HL-60 (cell line): ENCODE results near the gene NAA60.

ENCODE experiments used
- DNase-seq, 2 experiments: peaks; one replicate each; pipeline ENCODE4 v3.0.0-alpha.2; 2010 to 2020; ENCODE audit warnings: low read depth in 1 of 2, low spot score in 1 of 2
- H3K27ac ChIP-seq: fragments of 250-450 bp; sonication (Bioruptor Pico); replicated peaks from 2 replicates; pipeline ENCODE4 v1.5.1; 2020; ENCODE audit warnings: mild to moderate bottlenecking, moderate library complexity
- H3K27me3 ChIP-seq: fragments of 250-450 bp; sonication (Bioruptor Pico); 2 replicates; pipeline ENCODE4 v1.5.1; 2021; ENCODE audit warnings: mild to moderate bottlenecking, moderate library complexity; ENCODE audit not compliant: insufficient read depth, poor library complexity, severe bottlenecking
- H3K4me3 ChIP-seq: replicated peaks from 2 replicates; pipeline ENCODE4 v1.5.1; 2011; ENCODE audit warnings: mild to moderate bottlenecking, control low read depth, low read length; ENCODE audit not compliant: insufficient read depth
- CTCF ChIP-seq: IDR thresholded peaks from one replicate; pipeline ENCODE4 v1.5.1; 2011; ENCODE audit warnings: low read length, control low read depth, inconsistent platforms; ENCODE audit not compliant: insufficient read depth
- GABPA ChIP-seq: IDR thresholded peaks from 2 replicates; pipeline ENCODE4 v1.6.1; 2012; ENCODE audit warnings: low read depth
- POLR2AphosphoS5 ChIP-seq: IDR thresholded peaks from 2 replicates; pipeline ENCODE4 v1.6.1; 2012; ENCODE audit warnings: low read depth
- REST ChIP-seq: IDR thresholded peaks from 2 replicates; pipeline ENCODE4 v1.6.1; 2012; ENCODE audit warnings: low read depth; ENCODE audit not compliant: insufficient replicate concordance
- SPI1 ChIP-seq: IDR thresholded peaks from 2 replicates; pipeline ENCODE4 v1.6.1; 2012; ENCODE audit warnings: low read depth, mild to moderate bottlenecking, borderline replicate concordance

The NAA60 gene

GRCh38 chr16:3457434-3458252 is 14.2 kb downstream of the NAA60 start:
- Histone ChIP-seq H3K27me3 (no peaks in the 10 kb centered on the region), H3K4me3 (peak overlapping the region; percentile 90), H3K27ac (peak overlapping the region; percentile 97)
- peak; percentile 72 for TF ChIP-seq SPI1
- peak; percentile 24 for TF ChIP-seq REST
- peak; percentile 64 for TF ChIP-seq GABPA
- peak; percentile 63; the same call in 1 of the 2 replicates for TF ChIP-seq POLR2AphosphoS5
- TF ChIP-seq CTCF = peak; percentile 3
- DNase-seq = peak; percentile 87 to 88

- H3K27ac ChIP-seq = peak overlapping the region; percentile 97
- DNase-seq = no peak
- H3K4me3 ChIP-seq = peak overlapping the region; percentile 90
- no peak for TF ChIP-seq CTCF
- TF ChIP-seq POLR2AphosphoS5 = no peak
- TF ChIP-seq REST = no peak
- TF ChIP-seq GABPA = no peak
- TF ChIP-seq SPI1 = no peak
- H3K27me3 ChIP-seq = no peaks in the 10 kb centered on the region
These were observed 14.9 kb downstream of the NAA60 start for GRCh38 chr16:3458278-3458851.

- TF ChIP-seq POLR2AphosphoS5 (no peak), REST (no peak), SPI1 (no peak), CTCF (no peak), GABPA (no peak)
- peak overlapping the region; percentile 90 for H3K4me3 ChIP-seq
- peak in 1 of 2 experiments; percentile 30 for DNase-seq
- H3K27ac ChIP-seq = peak overlapping the region; percentile 97
- no peaks in the 10 kb centered on the region for H3K27me3 ChIP-seq
These were observed 15.4 kb downstream of the NAA60 start for GRCh38 chr16:3458852-3459361.
